GM19397 (cell line): Measurements from ENCODE around the gene VSIG2.
A peak's percentile ranks its signal among the peaks of the same experiment; 100 is the strongest.

Source experiments
- ATAC-seq: cut with Tn5 transposase; IDR thresholded peaks from one replicate; pipeline ENCODE4 v1.9.1; 2021; ENCODE audit warnings: mild to moderate bottlenecking, moderate library complexity; ENCODE audit not compliant: unreplicated experiment

Gene VSIG2

DNA sequence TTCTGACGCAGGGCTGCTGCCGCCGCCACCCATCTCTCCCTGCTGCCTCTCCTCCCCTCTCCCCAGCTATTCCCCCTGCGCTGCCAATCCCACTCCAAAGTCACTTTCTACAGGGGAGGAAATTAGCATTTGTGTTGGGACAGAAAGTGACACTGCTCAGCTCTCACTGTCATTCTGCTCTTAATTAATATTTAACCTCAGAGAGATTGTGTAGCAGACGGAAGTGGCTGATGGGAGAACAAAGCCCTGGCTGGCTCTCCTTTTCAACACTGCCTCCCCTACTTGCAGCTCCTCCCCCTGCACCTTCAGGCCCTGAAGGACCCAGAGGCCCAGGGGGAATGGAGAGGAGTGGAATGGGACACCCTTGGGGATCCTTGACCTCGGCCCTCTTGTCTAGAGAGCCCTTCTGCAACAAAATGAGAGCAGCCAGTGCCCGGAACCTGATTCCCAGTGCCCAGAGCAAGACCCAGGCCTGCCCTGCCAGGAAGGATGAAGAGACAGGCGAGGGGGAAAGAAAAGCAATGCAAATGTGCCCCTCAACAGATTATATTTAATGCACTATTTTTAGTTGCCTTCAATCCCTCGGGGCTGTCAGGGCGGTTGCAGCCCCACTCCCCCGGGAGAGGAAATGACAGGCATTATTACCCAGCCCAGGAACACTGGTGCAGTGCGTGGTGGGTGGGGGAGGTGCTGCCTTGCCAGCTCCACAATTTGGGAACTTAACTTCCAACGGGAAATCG lies 26.9 kb downstream of the VSIG2 start:
- ATAC-seq = peak; percentile 90

DNA sequence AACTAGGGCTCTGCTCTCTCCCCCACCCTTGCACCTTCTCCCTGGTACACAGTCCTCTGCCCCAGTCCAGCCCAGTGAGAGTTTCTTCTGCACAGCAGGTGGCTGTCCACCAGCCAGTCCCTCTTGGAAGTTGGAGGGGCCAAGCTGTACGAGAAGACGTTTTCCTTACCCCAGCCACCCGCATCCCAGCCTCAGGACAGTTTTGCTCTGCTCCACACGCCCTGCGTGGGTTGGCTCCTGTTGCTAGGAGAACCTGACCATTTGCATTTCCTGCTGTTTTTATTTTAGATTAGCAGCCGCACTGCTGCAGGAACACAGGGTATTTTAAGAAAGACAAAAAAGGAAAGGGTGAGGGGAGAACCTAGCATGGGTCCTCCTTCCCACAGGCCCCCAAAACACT lies 29.9 kb downstream of the VSIG2 start:
- ATAC-seq = no peak

DNA sequence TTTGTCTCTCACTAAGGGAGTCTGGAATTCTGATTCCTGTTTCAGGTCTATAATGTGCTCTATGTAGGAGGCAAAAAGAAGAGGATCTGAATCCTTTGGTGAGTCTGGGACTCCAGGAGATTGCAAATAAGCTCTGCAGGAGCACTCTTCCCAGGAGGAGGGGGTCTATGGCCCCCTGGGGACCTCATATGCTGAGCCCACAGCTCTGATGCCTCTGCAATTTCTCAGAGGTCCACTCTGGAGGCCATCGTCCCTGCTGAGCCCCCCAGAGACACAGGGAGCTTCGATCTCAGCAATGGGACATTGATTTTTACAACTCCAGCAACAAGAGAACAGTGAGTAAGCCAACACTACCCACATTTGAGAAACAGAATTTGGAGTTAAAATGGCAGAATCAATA lies 32.5 kb downstream of the VSIG2 start:
- ATAC-seq = no peak

DNA sequence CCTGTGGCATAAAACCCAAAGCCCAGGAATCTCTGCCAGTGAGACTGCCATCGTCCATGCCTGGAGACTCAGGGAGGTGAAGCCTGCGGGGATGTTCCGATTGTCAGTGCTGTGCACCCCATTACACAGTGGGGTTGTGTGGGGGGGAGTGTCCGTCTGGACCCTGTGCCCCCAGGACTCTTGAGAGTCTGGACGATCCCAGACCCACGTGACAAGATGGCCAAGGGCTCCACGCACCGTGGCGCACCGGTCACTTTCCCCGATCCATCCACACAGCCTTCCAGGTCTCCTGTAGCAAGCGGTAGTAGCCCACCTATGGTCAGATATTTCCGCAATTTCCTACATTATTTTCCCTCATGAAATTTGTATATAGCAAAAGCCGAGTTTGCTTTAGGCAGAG lies 33.3 kb downstream of the VSIG2 start:
- no peak for ATAC-seq

DNA sequence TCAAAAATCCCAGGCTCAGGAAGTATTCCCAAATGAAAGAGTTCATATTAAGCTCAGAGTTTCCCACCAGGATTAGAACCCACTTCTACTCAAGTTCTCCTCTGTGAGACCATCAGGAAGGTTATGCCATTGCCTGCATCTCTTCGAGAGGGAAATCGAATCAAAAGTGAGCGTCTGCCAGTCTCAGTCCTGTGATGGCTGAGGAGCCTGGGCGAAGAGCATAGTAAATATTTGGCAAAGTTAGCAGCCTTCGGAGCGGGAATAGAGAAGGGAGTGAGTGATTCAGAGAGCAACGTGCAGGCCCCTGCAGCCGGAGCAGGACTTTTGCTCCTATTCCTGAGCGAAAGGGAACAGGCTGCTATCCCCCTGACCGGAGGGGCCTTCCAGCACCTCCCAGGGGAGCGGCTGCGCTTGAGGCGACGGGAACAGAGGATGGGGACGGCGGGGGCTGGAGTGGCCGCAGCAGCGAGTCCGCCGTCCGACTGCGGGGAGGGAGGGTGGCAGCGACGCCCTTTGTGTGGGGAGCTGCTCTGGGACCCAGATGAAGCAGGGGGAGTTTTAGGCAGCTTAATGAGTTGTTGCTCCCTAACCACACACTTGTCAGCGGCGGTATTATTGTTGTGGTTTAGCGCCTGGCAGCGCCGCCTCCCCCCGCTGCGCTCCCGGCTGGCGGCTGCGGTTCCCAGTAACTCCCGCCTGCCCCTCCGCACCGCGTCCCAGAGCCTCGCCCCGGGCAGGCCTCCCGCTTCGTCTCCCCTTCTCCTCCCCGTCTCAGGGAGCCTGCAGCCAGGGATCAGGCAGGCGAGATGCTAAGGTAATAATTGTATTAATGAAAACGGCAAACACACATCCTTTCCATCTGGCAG lies 34.0 kb downstream of the VSIG2 start:
- no peak for ATAC-seq

DNA sequence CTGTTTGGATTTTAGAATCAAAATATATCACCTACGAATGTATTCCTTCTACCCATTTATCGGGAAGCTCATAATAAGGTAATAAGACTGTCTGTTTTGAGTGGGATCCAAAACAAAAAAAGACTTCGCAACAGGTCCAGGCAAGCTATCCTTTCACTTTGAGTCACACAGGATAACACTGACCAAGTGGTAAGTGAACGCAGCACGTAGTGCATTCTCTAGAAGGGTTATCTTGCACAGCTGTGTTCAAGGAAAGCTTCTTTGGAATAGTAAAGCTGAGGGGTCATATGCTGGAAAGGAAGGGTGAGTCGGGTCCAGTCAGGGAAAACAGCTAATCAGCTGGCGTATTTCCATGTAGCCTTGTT lies 34.7 kb downstream of the VSIG2 start:
- ATAC-seq = no peak

DNA sequence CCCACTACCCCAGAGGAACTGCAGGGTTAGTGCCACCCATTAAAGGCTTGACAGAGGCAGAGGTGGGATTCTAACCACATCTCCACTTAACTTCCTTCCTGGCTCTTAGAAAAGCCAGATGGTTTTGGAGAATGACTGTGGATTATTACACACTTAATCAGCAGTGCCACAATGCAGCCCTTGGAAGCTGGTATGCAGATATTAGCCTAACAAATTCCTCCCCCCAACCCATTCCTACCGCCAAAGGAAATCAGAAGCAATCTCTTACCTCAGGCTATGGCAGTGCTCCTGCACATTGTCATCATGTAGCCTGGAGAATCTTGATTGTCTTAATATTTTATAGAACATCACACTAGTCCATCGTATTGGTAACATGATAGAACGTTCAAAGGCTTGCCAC lies 35.5 kb downstream of the VSIG2 start:
- ATAC-seq = no peak

DNA sequence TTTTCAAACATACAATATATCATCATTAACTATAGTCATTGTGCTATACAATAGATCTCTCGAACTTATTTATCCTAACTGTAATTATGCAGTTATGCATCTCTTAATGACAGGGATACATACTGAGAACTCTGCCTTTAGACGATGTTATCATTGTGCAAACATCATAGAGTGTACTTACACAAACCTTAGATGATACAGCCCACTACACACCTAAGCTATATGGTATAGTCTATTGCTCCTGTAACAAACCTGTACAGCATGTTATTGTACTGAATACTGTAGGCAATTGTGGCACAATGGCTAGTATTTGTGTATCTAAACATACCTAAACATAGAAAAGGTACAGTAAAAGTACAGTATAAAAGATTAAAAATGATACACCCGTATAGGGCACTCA lies 39.7 kb downstream of the VSIG2 start:
- no peak for ATAC-seq

DNA sequence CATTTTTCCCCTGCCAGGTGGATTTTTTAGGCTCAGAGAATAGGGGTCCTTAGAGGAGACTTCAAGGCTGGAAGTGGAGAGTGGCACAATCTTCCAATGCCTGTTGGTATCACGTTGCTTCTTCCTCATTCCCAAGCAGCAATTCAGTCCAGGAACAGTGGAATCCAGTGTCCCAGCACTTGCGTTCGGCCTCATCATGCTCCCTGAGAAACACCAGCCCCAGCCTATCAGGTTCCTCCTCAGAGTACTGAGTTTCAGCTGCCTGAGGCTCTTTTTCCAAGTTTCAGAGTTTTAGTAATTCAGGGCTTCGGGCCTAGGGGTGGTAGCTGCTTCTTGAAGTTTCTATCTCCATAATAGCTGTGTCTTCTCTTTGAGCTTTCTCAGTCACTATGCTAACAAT lies 44.2 kb downstream of the VSIG2 start:
- ATAC-seq = no peak

DNA sequence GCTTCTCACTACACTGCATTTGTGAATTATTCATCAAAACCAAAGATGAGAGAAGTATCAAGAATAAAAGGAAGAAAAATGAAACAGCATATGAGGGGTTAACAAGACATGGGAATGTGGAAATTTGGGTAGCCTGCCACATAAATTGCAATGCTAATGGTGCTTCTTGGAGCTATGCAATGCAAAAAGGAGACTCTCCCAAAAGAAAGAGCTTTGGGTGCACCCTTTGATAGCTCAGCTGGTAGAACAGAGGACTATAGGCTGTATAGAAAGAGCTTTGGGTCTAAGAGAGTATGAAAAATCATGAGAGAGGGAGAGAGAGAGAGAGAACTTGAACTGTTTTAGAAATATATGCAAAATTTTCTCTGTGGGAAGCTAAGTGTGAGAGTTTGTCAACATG lies 52.0 kb downstream of the VSIG2 start:
- ATAC-seq = no peak

DNA sequence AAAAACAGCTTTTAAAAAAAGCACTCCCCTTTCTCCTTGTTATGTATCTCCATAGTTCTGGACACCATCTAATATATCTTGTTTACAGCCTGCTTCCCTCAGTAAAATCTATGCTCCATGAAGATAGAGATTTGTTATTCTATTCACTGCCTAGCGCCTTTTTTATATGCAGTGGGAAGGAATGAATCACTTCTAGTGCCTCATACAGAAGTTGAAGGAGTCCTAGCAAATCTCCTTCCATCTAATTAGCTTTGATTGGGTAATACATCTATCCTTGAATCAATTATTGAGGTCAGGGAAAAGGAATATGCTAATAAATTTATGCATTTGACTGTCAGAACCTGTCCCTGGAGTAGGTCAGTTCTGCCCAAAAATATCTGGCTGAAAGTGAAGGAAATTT lies 52.5 kb downstream of the VSIG2 start:
- no peak for ATAC-seq
